ENCODE measurements around the gene MAGOHB. TPM values are rescaled to one million over a fixed set of nuclear protein-coding genes. Genes with fewer than 3 reads are reported as not detected.

MAGOHB gene
- total RNA-seq, 1 donor from 2014 or later = 30.5 TPM

- no peaks in the 10 kb centered on the region for H3K9me3 Mint-ChIP-seq (ENCODE audit: unreplicated experiment)
- Histone ChIP-seq H3K4me2 (ENCODE audit: low read length) (no peak overlapping the region), H3K27ac (ENCODE audit: low read depth, low read length) (no peak overlapping the region), H3K27me3 (ENCODE audit: insufficient read depth, low read length) (no peaks in the 10 kb centered on the region), H4K20me1 (ENCODE audit: insufficient read depth, low read length) (no peaks in the 10 kb centered on the region), H3K9ac (ENCODE audit: low read length) (no peak overlapping the region), H3K36me3 (ENCODE audit: insufficient read depth, low read length) (no peaks in the 10 kb centered on the region), H3K79me2 (ENCODE audit: insufficient read depth, low read length) (no peaks in the 10 kb centered on the region), H2AFZ (ENCODE audit: low read depth, low read length) (no peak overlapping the region), H3K4me1 (ENCODE audit: insufficient read depth, low read length) (no peaks in the 10 kb centered on the region), H3K4me3 (ENCODE audit: insufficient read depth, low read depth, low read length) (no peak overlapping the region), H3K9me3 (ENCODE audit: insufficient read depth, low read depth, low read length) (no peaks in the 10 kb centered on the region)
- DNase-seq (ENCODE audit: low read depth) (no peak), FAIRE-seq (no peak)
- no peak overlapping the region for H3K27ac Mint-ChIP-seq (ENCODE audit: unreplicated experiment)
- H3K36me3 Mint-ChIP-seq (ENCODE audit: low read depth, unreplicated experiment) = peaks cover 2% of the 10 kb centered on the region
- no peak overlapping the region for H3K4me3 Mint-ChIP-seq (ENCODE audit: unreplicated experiment)
- no peak for TF ChIP-seq EZH2 (IDR thresholded peaks at IDR 0.05; ENCODE audit: insufficient read depth, low read length)
- no peak for TF ChIP-seq CTCF (IDR thresholded peaks at IDR 0.05; ENCODE audit: insufficient read depth, low read depth, low read length)
- no peaks in the 10 kb centered on the region for H3K27me3 Mint-ChIP-seq (ENCODE audit: low read depth, unreplicated experiment)
- H3K4me1 Mint-ChIP-seq (ENCODE audit: low read depth, unreplicated experiment) = peaks cover 6% of the 10 kb centered on the region
These were observed 45.6 kb downstream of the MAGOHB start for GRCh38 chr12:10567813-10568212.

- H3K4me3 ChIP-seq (ENCODE audit: insufficient read depth, low read depth, low read length) = no peak overlapping the region
- Mint-ChIP-seq H3K27me3 (ENCODE audit: low read depth, unreplicated experiment) (no peaks in the 10 kb centered on the region), H3K4me3 (ENCODE audit: unreplicated experiment) (no peak overlapping the region), H3K27ac (ENCODE audit: unreplicated experiment) (no peak overlapping the region), H3K36me3 (ENCODE audit: low read depth, unreplicated experiment) (no peaks in the 10 kb centered on the region), H3K4me1 (ENCODE audit: low read depth, unreplicated experiment) (no peaks in the 10 kb centered on the region), H3K9me3 (ENCODE audit: unreplicated experiment) (no peaks in the 10 kb centered on the region)
- TF ChIP-seq CTCF (IDR thresholded peaks at IDR 0.05; ENCODE audit: insufficient read depth, low read depth, low read length) (no peak), EZH2 (IDR thresholded peaks at IDR 0.05; ENCODE audit: insufficient read depth, low read length) (no peak)
- no peaks in the 10 kb centered on the region for H4K20me1 ChIP-seq (ENCODE audit: insufficient read depth, low read length)
- H3K4me2 ChIP-seq (ENCODE audit: low read length) = no peak overlapping the region
- H3K36me3 ChIP-seq (ENCODE audit: insufficient read depth, low read length) = no peaks in the 10 kb centered on the region
- FAIRE-seq (no peak), DNase-seq (ENCODE audit: low read depth) (no peak)
- no peaks in the 10 kb centered on the region for H3K9me3 ChIP-seq (ENCODE audit: insufficient read depth, low read depth, low read length)
- H3K27ac ChIP-seq (ENCODE audit: low read depth, low read length) = no peak overlapping the region
- H2AFZ ChIP-seq (ENCODE audit: low read depth, low read length) = no peak overlapping the region
- no peaks in the 10 kb centered on the region for H3K27me3 ChIP-seq (ENCODE audit: insufficient read depth, low read length)
- H3K4me1 ChIP-seq (ENCODE audit: insufficient read depth, low read length) = no peaks in the 10 kb centered on the region
- no peaks in the 10 kb centered on the region for H3K79me2 ChIP-seq (ENCODE audit: insufficient read depth, low read length)
- no peak overlapping the region for H3K9ac ChIP-seq (ENCODE audit: low read length)
These were observed 49.4 kb downstream of the MAGOHB start for GRCh38 chr12:10563966-10564365.

- no peak for FAIRE-seq
- TF ChIP-seq EZH2 (IDR thresholded peaks at IDR 0.05; ENCODE audit: insufficient read depth, low read length) (no peak), CTCF (IDR thresholded peaks at IDR 0.05; ENCODE audit: insufficient read depth, low read depth, low read length) (no peak)
- Histone ChIP-seq H3K9ac (ENCODE audit: low read length) (no peak overlapping the region), H3K9me3 (ENCODE audit: insufficient read depth, low read depth, low read length) (no peaks in the 10 kb centered on the region), H3K4me3 (ENCODE audit: insufficient read depth, low read depth, low read length) (no peak overlapping the region), H3K27ac (ENCODE audit: low read depth, low read length) (no peak overlapping the region), H3K4me2 (ENCODE audit: low read length) (no peak overlapping the region), H3K79me2 (ENCODE audit: insufficient read depth, low read length) (no peaks in the 10 kb centered on the region), H3K4me1 (ENCODE audit: insufficient read depth, low read length) (no peaks in the 10 kb centered on the region), H3K27me3 (ENCODE audit: insufficient read depth, low read length) (no peaks in the 10 kb centered on the region), H4K20me1 (ENCODE audit: insufficient read depth, low read length) (no peaks in the 10 kb centered on the region), H3K36me3 (ENCODE audit: insufficient read depth, low read length) (no peaks in the 10 kb centered on the region), H2AFZ (ENCODE audit: low read depth, low read length) (no peak overlapping the region)
- no peak for DNase-seq (ENCODE audit: low read depth)
- no peaks in the 10 kb centered on the region for H3K9me3 Mint-ChIP-seq (ENCODE audit: unreplicated experiment)
- H3K27ac Mint-ChIP-seq (ENCODE audit: unreplicated experiment) = no peak overlapping the region
- no peaks in the 10 kb centered on the region for H3K27me3 Mint-ChIP-seq (ENCODE audit: low read depth, unreplicated experiment)
- no peak overlapping the region for H3K4me3 Mint-ChIP-seq (ENCODE audit: unreplicated experiment)
- no peaks in the 10 kb centered on the region for H3K36me3 Mint-ChIP-seq (ENCODE audit: low read depth, unreplicated experiment)
- H3K4me1 Mint-ChIP-seq (ENCODE audit: low read depth, unreplicated experiment) = no peaks in the 10 kb centered on the region
These were observed 50.4 kb downstream of the MAGOHB start for GRCh38 chr12:10563002-10563401.
